ENCODE data around the gene PTPRM.

The PTPRM gene

DNA sequence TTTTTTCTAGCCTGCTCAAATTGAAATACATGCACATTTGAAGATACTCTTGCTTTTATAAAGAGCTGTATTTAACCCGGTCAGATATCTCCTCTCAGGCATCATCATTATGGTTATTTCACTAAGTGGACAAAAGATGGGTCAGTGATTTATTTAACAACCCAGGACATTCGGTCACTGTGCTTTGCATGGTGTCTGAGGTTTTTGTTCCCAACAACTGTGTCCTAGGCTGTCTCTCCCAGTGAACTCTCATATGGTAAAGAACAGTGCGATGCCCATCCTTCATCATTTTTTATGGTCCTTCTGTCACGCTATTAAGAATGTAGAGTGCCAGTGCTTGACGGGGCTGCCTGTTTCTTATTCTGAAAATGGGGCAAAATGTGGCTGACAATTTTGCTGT, 372.4 kb downstream of the PTPRM start:
- H3K4me1 ChIP-seq (ENCODE audit: insufficient read depth, insufficient read length): no peaks in the 10 kb centered on the region
- peaks cover 3% of the 10 kb centered on the region for H3K36me3 ChIP-seq (ENCODE audit: insufficient read depth, insufficient read length, low read length)
- H3K4me3 ChIP-seq (ENCODE audit: insufficient read length, low read depth): no peak overlapping the region
- H3K9ac ChIP-seq (ENCODE audit: insufficient read length, low read depth): no peak overlapping the region
- TF ChIP-seq SUZ12 (IDR thresholded peaks at IDR 0.05; ENCODE audit: extremely low read depth, insufficient read depth, insufficient read length) (no peak), ZNF274 (IDR thresholded peaks at IDR 0.05; ENCODE audit: low read depth, low read length) (no peak), YY1 (IDR thresholded peaks at IDR 0.05; ENCODE audit: insufficient read depth, insufficient read length) (no peak)
- no peak for DNase-seq (ENCODE audit: low read depth, low spot score)
- no peaks in the 10 kb centered on the region for H3K27me3 ChIP-seq (ENCODE audit: insufficient read depth, insufficient read length)
- H3K9me3 ChIP-seq (ENCODE audit: insufficient read depth, low read length): peaks cover 12% of the 10 kb centered on the region; the same call in 1 of the 2 replicates

DNA sequence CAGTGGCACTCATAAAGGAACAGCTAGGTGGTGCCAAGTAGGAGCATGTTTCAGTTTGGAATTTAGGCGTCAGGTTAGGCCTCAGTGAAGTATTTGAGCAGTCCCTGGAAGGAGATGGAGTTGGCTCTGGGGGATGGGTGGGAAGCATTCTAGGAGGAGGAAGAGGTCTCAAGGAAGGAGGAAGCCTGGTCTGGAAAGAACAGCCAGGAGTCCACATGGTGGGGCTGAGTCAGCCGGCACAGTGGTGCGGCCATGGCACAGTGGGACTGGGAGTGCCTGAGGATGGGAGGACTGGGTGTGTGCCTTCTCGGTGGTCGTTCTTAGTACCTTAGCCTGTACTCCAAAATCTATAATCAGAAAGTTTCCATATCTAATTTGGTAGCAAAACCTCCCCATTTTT, 373.3 kb downstream of the PTPRM start:
- TF ChIP-seq SUZ12 (IDR thresholded peaks at IDR 0.05; ENCODE audit: extremely low read depth, insufficient read depth, insufficient read length): no peak
- TF ChIP-seq ZNF274 (IDR thresholded peaks at IDR 0.05; ENCODE audit: low read depth, low read length): no peak
- TF ChIP-seq YY1 (IDR thresholded peaks at IDR 0.05; ENCODE audit: insufficient read depth, insufficient read length): no peak
- Histone ChIP-seq H3K9ac (ENCODE audit: insufficient read length, low read depth) (no peak overlapping the region), H3K27me3 (ENCODE audit: insufficient read depth, insufficient read length) (no peaks in the 10 kb centered on the region), H3K9me3 (ENCODE audit: insufficient read depth, low read length) (peaks cover 12% of the 10 kb centered on the region; the same call in 1 of the 2 replicates), H3K4me3 (ENCODE audit: insufficient read length, low read depth) (no peak overlapping the region), H3K36me3 (ENCODE audit: insufficient read depth, insufficient read length, low read length) (peaks cover 3% of the 10 kb centered on the region), H3K4me1 (ENCODE audit: insufficient read depth, insufficient read length) (no peaks in the 10 kb centered on the region)
- no peak for DNase-seq (ENCODE audit: low read depth, low spot score)

DNA sequence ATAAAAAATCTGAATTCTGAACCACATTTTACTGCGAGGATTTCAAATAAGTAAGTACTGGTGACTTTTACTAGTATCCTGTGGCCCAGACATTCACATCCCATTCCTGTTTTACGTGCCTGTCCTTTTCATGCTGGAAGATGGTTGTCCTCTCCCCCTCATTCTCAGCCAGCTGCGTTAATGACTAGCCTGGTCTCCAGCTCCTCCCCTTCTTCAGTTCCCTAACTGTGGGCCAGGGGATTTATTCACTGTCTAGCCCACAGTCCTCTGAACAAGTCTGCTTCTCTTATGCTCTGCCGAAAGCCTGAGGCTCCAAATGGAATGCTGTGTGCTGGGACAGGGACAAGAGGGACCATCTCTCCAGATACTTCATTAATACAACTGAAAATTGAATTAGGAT, 373.9 kb downstream of the PTPRM start:
- H3K4me1 ChIP-seq (ENCODE audit: insufficient read depth, insufficient read length): no peaks in the 10 kb centered on the region
- no peaks in the 10 kb centered on the region for H3K27me3 ChIP-seq (ENCODE audit: insufficient read depth, insufficient read length)
- H3K36me3 ChIP-seq (ENCODE audit: insufficient read depth, insufficient read length, low read length): peaks cover 3% of the 10 kb centered on the region
- H3K9ac ChIP-seq (ENCODE audit: insufficient read length, low read depth): no peak overlapping the region
- no peak overlapping the region for H3K4me3 ChIP-seq (ENCODE audit: insufficient read length, low read depth)
- peaks cover 12% of the 10 kb centered on the region; the same call in 1 of the 2 replicates for H3K9me3 ChIP-seq (ENCODE audit: insufficient read depth, low read length)
- TF ChIP-seq SUZ12 (IDR thresholded peaks at IDR 0.05; ENCODE audit: extremely low read depth, insufficient read depth, insufficient read length): no peak
- TF ChIP-seq YY1 (IDR thresholded peaks at IDR 0.05; ENCODE audit: insufficient read depth, insufficient read length): no peak
- no peak for TF ChIP-seq ZNF274 (IDR thresholded peaks at IDR 0.05; ENCODE audit: low read depth, low read length)
- DNase-seq (ENCODE audit: low read depth, low spot score): no peak

DNA sequence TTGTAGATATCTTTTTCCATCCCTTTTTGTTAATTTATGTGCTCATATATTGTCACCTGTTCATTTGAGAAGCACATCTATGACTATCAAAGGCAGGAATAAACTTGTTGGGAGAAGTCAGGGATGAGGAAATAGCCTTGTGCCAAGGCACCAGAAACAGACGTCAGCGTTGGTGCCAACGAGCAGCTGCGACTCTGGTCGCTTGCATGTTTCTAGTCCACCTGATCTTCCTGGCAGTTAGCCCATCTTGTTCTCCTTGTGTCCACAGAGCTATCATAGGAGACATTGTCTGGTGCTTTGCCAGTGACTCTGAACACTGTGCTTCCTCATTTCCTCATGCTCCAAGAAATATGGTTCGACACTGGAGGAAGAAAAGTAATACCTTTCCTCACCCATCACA, 374.4 kb downstream of the PTPRM start:
- Histone ChIP-seq H3K4me3 (ENCODE audit: insufficient read length, low read depth) (no peak overlapping the region), H3K4me1 (ENCODE audit: insufficient read depth, insufficient read length) (no peaks in the 10 kb centered on the region), H3K27me3 (ENCODE audit: insufficient read depth, insufficient read length) (no peaks in the 10 kb centered on the region), H3K9ac (ENCODE audit: insufficient read length, low read depth) (no peak overlapping the region), H3K36me3 (ENCODE audit: insufficient read depth, insufficient read length, low read length) (peaks cover 3% of the 10 kb centered on the region), H3K9me3 (ENCODE audit: insufficient read depth, low read length) (peaks cover 7% of the 10 kb centered on the region; the same call in 1 of the 2 replicates)
- no peak for DNase-seq (ENCODE audit: low read depth, low spot score)
- TF ChIP-seq ZNF274 (IDR thresholded peaks at IDR 0.05; ENCODE audit: low read depth, low read length) (no peak), YY1 (IDR thresholded peaks at IDR 0.05; ENCODE audit: insufficient read depth, insufficient read length) (no peak), SUZ12 (IDR thresholded peaks at IDR 0.05; ENCODE audit: extremely low read depth, insufficient read depth, insufficient read length) (no peak)

DNA sequence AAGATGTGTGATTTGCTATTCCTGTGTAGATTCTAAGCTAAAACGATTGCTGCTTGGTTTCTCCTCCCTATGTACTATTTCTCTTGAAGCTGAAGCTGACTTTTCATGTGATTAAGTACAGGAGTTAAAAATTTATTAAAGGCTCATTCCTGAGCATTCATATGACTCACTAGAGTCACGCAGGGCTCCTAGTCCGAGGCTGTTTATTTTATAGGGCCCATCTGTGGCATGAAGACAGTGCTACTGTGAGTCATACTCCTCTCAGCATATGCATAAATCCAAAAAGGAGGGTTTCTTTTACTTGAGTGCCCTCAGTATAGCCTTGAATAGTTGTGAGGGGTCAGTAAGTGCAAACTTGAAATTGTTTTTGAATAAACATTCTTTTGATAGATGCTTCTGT, 378.8 kb downstream of the PTPRM start:
- Histone ChIP-seq H3K9me3 (ENCODE audit: insufficient read depth, low read length) (no peaks in the 10 kb centered on the region), H3K9ac (ENCODE audit: insufficient read length, low read depth) (no peak overlapping the region), H3K36me3 (ENCODE audit: insufficient read depth, insufficient read length, low read length) (no peaks in the 10 kb centered on the region), H3K4me3 (ENCODE audit: insufficient read length, low read depth) (no peak overlapping the region), H3K27me3 (ENCODE audit: insufficient read depth, insufficient read length) (no peaks in the 10 kb centered on the region), H3K4me1 (ENCODE audit: insufficient read depth, insufficient read length) (no peaks in the 10 kb centered on the region)
- no peak for TF ChIP-seq ZNF274 (IDR thresholded peaks at IDR 0.05; ENCODE audit: low read depth, low read length)
- no peak for TF ChIP-seq SUZ12 (IDR thresholded peaks at IDR 0.05; ENCODE audit: extremely low read depth, insufficient read depth, insufficient read length)
- TF ChIP-seq YY1 (IDR thresholded peaks at IDR 0.05; ENCODE audit: insufficient read depth, insufficient read length): no peak
- DNase-seq (ENCODE audit: low read depth, low spot score): no peak

DNA sequence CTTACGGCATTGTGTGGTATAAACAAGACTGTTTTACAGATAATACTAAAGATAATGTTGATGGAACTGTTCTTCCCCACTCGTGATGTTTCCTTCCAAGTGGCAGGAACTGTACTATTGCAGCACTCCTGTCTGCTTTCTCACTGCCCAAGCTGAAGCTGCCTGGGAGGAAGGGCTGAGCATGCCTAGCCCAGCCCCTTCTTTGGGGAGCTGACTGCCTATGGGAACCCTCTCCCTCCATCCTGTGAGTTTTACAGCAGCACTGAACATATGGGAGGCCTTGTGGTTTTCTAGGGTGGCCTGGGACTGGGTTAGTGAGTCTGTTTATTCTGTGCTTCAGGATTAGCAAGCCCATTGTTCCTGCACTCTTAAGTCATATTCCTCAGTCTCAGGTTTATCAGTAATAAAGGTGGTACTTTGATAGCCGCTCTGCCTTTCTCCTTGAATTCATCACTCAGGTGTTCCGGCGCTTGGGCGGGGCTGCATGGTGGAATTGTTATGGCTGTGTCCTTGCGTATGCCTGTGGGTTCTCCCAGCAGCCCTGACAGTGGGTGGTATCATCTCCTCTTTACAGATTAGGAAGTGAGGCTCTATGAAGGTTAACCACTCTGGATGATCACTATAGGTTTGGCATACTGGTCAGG, 379.7 kb downstream of the PTPRM start:
- no peak for DNase-seq (ENCODE audit: low read depth, low spot score)
- TF ChIP-seq ZNF274 (IDR thresholded peaks at IDR 0.05; ENCODE audit: low read depth, low read length) (no peak), SUZ12 (IDR thresholded peaks at IDR 0.05; ENCODE audit: extremely low read depth, insufficient read depth, insufficient read length) (no peak), YY1 (IDR thresholded peaks at IDR 0.05; ENCODE audit: insufficient read depth, insufficient read length) (no peak)

DNA sequence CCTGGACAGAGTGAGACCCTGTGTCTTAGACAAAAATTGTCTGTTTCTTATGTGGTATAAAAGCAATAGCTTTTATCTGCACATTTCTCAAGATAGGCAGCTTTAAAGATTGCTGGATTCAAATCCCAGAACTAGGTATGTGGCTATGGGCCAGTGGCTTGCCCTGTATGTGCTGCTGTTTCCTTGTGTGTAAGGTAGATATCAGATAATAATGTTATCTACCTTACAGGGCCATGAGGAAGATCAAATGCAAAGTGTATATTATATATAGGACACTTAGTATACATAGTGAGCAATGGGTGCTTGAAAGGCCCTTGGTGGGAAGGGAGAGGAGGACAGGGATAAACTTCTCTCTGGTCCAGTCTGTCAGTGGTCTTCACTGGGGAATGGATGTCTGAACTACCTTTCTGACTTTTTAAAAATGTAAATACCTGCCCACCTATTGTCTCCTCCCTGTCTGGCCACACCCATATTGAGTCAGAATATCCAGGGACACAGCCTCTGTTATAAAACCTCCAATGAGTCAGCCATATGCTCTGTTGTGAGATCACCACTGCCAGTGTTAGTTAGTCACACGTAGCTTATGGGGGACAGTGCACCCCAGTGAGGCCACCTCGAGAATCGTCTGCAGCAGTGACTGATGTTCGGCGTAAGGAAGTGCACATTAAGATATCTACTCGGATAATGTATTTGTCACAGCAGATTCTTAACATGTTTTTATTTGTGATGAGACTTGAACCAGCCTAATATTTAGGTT, 383.4 kb downstream of the PTPRM start:
- no peak overlapping the region for H3K9ac ChIP-seq (ENCODE audit: insufficient read length, low read depth)
- no peak overlapping the region for H3K4me3 ChIP-seq (ENCODE audit: insufficient read length, low read depth)
- H3K27me3 ChIP-seq (ENCODE audit: insufficient read depth, insufficient read length): no peaks in the 10 kb centered on the region
- H3K9me3 ChIP-seq (ENCODE audit: insufficient read depth, low read length): no peaks in the 10 kb centered on the region
- TF ChIP-seq SUZ12 (IDR thresholded peaks at IDR 0.05; ENCODE audit: extremely low read depth, insufficient read depth, insufficient read length) (no peak), ZNF274 (IDR thresholded peaks at IDR 0.05; ENCODE audit: low read depth, low read length) (no peak)
- H3K36me3 ChIP-seq (ENCODE audit: insufficient read depth, insufficient read length, low read length): peaks cover 5% of the 10 kb centered on the region
- no peak for DNase-seq (ENCODE audit: low read depth, low spot score)
- H3K4me1 ChIP-seq (ENCODE audit: insufficient read depth, insufficient read length): no peaks in the 10 kb centered on the region

More for the DNA sequence above, 379.7 kb downstream of the PTPRM start:
- Histone ChIP-seq H3K36me3 (ENCODE audit: insufficient read depth, insufficient read length, low read length) (no peaks in the 10 kb centered on the region), H3K27me3 (ENCODE audit: insufficient read depth, insufficient read length) (no peaks in the 10 kb centered on the region), H3K9ac (ENCODE audit: insufficient read length, low read depth) (peak overlapping the region; percentile 51), H3K4me3 (ENCODE audit: insufficient read length, low read depth) (no peak overlapping the region), H3K9me3 (ENCODE audit: insufficient read depth, low read length) (no peaks in the 10 kb centered on the region), H3K4me1 (ENCODE audit: insufficient read depth, insufficient read length) (no peaks in the 10 kb centered on the region)
